SK-N-SH treated with all-trans-retinoic acid at 6 μM for 48 hours (cell line): ENCODE measurements around the gene ADCY5.

Experiments
- ARNTL ChIP-seq: fragments of 450-650 bp; formaldehyde crosslinking; IDR thresholded peaks from 2 replicates; pipeline ENCODE4 v1.5.0; 2020; ENCODE audit warnings: low read depth, mild to moderate bottlenecking, moderate library complexity, borderline replicate concordance
- RARB ChIP-seq: fragments of 250-450 bp; sonication (Bioruptor Pico); IDR thresholded peaks from 2 replicates; pipeline ENCODE4 v1.8.0; 2021; ENCODE audit warnings: mild to moderate bottlenecking, moderate library complexity

DNA sequence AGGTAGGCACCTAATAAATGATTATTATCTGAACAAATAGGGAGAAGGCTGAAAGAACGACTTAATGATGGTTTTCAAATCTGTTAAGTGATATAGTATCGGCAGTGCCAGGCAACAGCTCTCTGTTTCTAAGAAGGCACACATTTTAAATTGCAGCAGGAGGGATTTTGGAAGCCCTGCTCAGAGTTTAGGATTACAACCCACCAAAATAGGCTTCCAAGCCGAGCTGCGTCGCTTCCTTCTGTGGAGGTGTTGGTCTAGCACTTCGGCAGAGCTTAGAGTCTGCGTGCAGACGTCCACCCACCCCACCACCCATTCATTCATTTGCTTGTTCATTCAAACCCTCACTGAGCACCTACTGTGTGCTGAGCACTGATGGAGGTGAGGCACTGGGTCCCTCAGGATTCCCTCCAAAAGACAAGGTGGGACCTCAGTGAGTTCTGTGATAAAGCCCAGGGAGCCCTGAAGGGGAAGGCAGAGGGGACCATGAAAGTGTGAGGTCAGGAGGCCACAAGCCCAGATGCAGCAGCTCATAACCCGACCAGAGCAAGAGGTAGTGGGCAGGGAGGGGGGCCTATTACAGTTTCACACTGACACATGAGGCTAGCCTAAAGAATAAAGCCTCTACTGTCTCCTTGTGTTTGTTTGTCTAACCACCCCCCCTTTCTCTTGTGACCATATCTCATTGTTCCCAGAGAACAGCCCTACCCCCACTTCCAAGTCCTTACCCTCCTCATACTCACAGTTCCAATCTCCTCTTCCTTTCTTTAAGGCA is 8.9 kb downstream of the ADCY5 start:
- TF ChIP-seq RARB (CRISPR knock-in tag) = no peak
- TF ChIP-seq ARNTL (CRISPR knock-in tag) = no peak
